SK-N-SH treated with all-trans-retinoic acid at 6 μM for 48 hours (cell line): ENCODE measurements around the gene TRPC6.

Source experiments
- ARNTL ChIP-seq: fragments of 450-650 bp; formaldehyde crosslinking; IDR thresholded peaks from 2 replicates; pipeline ENCODE4 v1.5.0; 2020; ENCODE audit warnings: low read depth, mild to moderate bottlenecking, moderate library complexity, borderline replicate concordance
- BACH2 ChIP-seq: fragments of 250-450 bp; sonication (Bioruptor Pico); IDR thresholded peaks from 2 replicates; pipeline ENCODE4 v1.9.0; 2021; ENCODE audit warnings: mild to moderate bottlenecking, borderline replicate concordance
- CSDC2 ChIP-seq: fragments of 250-450 bp; sonication (Bioruptor Pico); IDR thresholded peaks from 2 replicates; pipeline ENCODE4 v1.5.0; 2020; ENCODE audit warnings: mild to moderate bottlenecking, moderate library complexity
- ESRRG ChIP-seq: fragments of 250-450 bp; sonication (Bioruptor Pico); IDR thresholded peaks from 2 replicates; pipeline ENCODE4 v1.6.1; 2021; ENCODE audit warnings: mild to moderate bottlenecking
- GLIS3 ChIP-seq: fragments of 250-450 bp; sonication (Bioruptor Pico); IDR thresholded peaks from 2 replicates; pipeline ENCODE4 v1.5.0; 2020; ENCODE audit warnings: mild to moderate bottlenecking, moderate library complexity
- OSR1 ChIP-seq: fragments of 250-450 bp; sonication (Bioruptor Pico); IDR thresholded peaks from 2 replicates; pipeline ENCODE4 v1.8.0; 2022; ENCODE audit warnings: moderate library complexity, mild to moderate bottlenecking, inconsistent platforms
- PPARA ChIP-seq: fragments of 250-450 bp; sonication (Bioruptor Pico); IDR thresholded peaks from 2 replicates; pipeline ENCODE4 v1.5.0; 2020; ENCODE audit warnings: mild to moderate bottlenecking, borderline replicate concordance
- SNAI2 ChIP-seq: fragments of 250-450 bp; sonication (Bioruptor Pico); IDR thresholded peaks from 2 replicates; pipeline ENCODE4 v1.5.0; 2020; ENCODE audit warnings: mild to moderate bottlenecking, moderate library complexity
- TOX ChIP-seq: fragments of 250-450 bp; sonication (Bioruptor Pico); IDR thresholded peaks from 2 replicates; pipeline ENCODE4 v1.8.0; 2021; ENCODE audit warnings: mild to moderate bottlenecking, moderate library complexity, borderline replicate concordance
- ZFP3 ChIP-seq: fragments of 250-450 bp; sonication (Bioruptor Pico); IDR thresholded peaks from 2 replicates; pipeline ENCODE4 v1.5.0; 2020; ENCODE audit warnings: mild to moderate bottlenecking, moderate library complexity
- ZFP30 ChIP-seq: fragments of 450-650 bp; formaldehyde crosslinking; IDR thresholded peaks from 2 replicates; pipeline ENCODE4 v1.5.0; 2022; ENCODE audit warnings: mild to moderate bottlenecking, moderate library complexity
- ZNF8 ChIP-seq: fragments of 450-650 bp; formaldehyde crosslinking; IDR thresholded peaks from 2 replicates; pipeline ENCODE4 v1.5.0; 2020; ENCODE audit warnings: mild to moderate bottlenecking, moderate library complexity
- TF ChIP-seq, protein P1 (sequence below): fragments of 250-450 bp; sonication (Bioruptor Pico); IDR thresholded peaks from 2 replicates; pipeline ENCODE4 v1.5.1; 2020; ENCODE audit warnings: low read depth, mild to moderate bottlenecking, moderate library complexity
- TF ChIP-seq, protein P2 (sequence below): fragments of 250-450 bp; sonication (Bioruptor Pico); IDR thresholded peaks from 2 replicates; pipeline ENCODE4 v1.8.0; 2020; ENCODE audit warnings: mild to moderate bottlenecking, moderate library complexity, borderline replicate concordance

DNA sequence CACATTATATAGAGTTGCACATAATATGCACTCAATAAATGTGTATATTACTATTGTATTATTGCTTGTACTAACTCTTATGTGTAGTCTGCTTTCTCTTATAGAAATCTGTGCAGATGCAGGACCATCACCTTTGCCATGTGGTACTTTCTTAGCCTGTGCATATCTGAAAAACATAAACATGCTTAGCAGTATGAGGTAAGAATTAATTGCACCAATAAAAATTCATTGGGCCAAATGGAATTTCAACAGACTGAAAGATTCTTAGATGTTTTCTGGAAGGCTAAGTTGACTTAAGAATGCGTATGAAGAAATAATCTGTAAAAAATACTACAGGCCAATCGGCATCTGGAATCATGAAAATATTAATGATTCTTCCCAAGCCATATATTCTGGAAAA lies 55.3 kb downstream of the TRPC6 start:
- TF ChIP-seq ZFP30: no peak
- TF ChIP-seq ARNTL (CRISPR knock-in tag): no peak
- TF ChIP-seq BACH2 (CRISPR knock-in tag): no peak
- TF ChIP-seq CSDC2 (CRISPR knock-in tag): no peak
- TF ChIP-seq, protein P1, sequence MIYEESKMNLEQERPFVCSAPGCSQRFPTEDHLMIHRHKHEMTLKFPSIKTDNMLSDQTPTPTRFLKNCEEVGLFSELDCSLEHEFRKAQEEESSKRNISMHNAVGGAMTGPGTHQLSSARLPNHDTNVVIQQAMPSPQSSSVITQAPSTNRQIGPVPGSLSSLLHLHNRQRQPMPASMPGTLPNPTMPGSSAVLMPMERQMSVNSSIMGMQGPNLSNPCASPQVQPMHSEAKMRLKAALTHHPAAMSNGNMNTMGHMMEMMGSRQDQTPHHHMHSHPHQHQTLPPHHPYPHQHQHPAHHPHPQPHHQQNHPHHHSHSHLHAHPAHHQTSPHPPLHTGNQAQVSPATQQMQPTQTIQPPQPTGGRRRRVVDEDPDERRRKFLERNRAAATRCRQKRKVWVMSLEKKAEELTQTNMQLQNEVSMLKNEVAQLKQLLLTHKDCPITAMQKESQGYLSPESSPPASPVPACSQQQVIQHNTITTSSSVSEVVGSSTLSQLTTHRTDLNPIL (CRISPR knock-in tag): no peak
- no peak for TF ChIP-seq ZFP3
- TF ChIP-seq, protein P2, sequence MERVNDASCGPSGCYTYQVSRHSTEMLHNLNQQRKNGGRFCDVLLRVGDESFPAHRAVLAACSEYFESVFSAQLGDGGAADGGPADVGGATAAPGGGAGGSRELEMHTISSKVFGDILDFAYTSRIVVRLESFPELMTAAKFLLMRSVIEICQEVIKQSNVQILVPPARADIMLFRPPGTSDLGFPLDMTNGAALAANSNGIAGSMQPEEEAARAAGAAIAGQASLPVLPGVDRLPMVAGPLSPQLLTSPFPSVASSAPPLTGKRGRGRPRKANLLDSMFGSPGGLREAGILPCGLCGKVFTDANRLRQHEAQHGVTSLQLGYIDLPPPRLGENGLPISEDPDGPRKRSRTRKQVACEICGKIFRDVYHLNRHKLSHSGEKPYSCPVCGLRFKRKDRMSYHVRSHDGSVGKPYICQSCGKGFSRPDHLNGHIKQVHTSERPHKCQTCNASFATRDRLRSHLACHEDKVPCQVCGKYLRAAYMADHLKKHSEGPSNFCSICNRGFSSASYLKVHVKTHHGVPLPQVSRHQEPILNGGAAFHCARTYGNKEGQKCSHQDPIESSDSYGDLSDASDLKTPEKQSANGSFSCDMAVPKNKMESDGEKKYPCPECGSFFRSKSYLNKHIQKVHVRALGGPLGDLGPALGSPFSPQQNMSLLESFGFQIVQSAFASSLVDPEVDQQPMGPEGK: no peak
- no peak for TF ChIP-seq PPARA (CRISPR knock-in tag)
- no peak for TF ChIP-seq SNAI2 (CRISPR knock-in tag)
- TF ChIP-seq GLIS3 (CRISPR knock-in tag): no peak
- TF ChIP-seq OSR1 (CRISPR knock-in tag): no peak
- no peak for TF ChIP-seq ESRRG (CRISPR knock-in tag)
- no peak for TF ChIP-seq TOX (CRISPR knock-in tag)
- no peak for TF ChIP-seq ZNF8 (CRISPR knock-in tag)
